KG1 (cell line): Measurements from ENCODE around the gene ATP1A2.

ENCODE experiments used
- DNase-seq: peaks from one replicate; lab custom pipeline; 2025; lab: John Stamatoyannopoulos, UW

ATP1A2 gene

DNA sequence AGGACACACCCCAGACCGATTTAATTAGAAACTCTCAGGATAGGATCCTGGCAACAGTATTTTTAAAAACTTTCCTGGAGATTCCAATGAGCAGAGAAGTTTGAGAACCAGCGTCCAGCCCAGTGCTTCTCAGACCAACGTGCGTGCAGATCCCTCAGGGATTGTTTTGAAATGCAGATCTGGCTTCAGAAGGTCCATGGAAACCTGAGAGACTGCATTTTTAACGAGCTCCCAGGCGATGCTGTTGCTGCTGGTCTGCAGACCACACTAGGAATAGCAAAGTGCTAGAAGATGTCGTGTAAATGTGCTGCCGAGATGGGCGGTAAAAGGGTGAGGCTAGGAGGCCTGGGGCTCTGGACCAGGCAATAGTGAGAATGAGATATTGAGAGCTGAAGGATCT is 56.4 kb downstream of the ATP1A2 start:
- no peak for DNase-seq

GRCh38 chr1:160177231-160177630 is 61.7 kb downstream of the ATP1A2 start:
- no peak for DNase-seq

DNA sequence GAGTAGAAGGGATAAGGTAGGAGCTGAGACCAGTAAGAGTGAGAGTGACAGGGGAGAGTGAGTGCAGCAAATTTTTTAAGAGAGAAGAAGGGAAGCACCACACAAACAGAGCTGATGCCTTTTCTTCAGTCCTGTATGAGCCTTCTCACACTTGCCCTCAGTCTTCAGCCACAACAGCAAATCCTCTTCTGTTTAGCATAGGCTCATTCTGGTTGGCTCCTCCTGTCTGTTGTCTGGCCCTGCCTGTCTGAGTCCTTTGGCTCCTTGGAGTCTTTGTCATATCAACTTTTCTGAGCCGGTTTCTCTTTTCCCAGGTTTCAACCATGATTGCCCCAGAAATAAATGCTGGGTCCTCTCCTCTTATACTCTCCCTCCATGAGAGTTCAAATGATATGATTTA is 62.1 kb downstream of the ATP1A2 start:
- no peak for DNase-seq

DNA sequence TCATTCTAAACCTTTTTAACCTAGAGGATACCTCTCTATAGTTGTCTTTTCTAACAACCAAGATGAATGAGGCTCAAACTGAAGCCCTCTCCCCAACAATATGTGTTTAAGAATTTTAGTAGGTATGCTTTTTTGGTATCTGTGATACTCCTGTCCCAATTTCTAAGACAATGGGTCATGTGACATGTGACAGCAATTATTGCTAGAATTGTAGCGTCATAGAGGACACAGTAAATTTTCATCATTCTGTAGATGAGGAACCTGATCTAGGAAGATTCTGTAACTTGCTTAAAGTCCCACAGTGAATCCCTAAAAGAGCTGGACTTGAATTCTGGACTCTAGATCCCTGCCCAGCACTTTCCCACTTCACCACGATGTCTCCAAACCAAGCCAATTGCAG is 63.2 kb downstream of the ATP1A2 start:
- no peak for DNase-seq

DNA sequence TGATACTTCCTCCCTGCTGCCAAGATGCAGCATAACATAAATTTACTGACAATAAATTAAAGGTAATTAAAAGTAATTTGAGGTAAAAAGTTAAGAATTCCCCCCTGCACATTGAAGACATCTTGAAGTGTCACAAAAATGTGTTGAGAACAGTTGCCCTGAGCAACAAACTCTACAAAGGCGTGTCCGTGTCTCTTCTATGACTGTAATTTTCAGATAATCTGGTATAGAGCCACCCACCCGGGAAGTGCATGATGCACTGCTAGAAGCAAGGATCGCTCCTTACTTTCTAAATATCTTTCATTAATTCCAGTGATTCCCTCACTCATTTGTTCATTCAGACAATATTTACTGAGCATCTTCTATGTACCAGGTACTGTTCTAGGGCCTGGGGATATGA is 63.8 kb downstream of the ATP1A2 start:
- DNase-seq = no peak

- no peak for DNase-seq
These were observed 70.7 kb downstream of the ATP1A2 start for GRCh38 chr1:160186246-160186645.

GRCh38 chr1:160186729-160187128 is 71.2 kb downstream of the ATP1A2 start:
- no peak for DNase-seq

DNA sequence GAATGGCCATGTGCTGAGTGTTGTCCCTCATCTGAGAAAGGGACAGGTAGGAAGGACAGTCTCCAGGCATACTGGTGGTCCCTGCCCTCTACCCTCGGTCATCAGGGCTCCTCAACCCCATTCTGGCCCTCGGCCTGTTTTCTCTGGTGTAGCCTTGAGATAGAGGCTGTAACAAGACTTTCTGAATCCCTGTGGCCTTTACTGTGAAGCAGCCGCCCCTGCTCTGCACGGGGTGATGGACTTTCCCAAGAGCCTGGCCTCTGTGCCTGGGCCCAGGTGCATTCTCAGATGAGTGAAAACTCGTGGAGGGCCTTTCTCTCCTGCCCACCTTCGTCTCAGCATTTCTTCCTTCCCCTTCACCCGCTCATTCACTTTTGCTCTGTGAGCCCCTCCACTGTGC is 71.8 kb downstream of the ATP1A2 start:
- DNase-seq = no peak

DNA sequence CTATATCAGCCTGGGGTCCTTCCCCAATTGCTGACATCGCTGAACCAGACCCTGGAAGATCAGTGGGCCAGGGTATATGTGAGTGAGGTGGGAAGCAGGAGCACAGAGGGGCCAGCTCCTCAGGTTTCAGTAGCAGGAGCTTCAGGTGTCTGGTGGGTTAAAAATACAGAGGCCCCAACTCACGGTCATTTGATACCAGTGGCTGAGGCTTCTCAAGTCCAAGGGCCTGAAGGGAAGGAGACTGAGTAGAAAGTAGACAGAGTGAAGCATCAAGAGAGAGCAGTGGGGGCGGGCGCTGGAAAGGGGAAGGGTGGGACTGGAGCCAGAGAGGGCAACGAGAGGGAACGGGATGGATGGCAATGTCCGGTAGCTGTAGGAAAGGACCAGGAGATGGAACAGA is 72.8 kb downstream of the ATP1A2 start:
- DNase-seq = no peak

DNA sequence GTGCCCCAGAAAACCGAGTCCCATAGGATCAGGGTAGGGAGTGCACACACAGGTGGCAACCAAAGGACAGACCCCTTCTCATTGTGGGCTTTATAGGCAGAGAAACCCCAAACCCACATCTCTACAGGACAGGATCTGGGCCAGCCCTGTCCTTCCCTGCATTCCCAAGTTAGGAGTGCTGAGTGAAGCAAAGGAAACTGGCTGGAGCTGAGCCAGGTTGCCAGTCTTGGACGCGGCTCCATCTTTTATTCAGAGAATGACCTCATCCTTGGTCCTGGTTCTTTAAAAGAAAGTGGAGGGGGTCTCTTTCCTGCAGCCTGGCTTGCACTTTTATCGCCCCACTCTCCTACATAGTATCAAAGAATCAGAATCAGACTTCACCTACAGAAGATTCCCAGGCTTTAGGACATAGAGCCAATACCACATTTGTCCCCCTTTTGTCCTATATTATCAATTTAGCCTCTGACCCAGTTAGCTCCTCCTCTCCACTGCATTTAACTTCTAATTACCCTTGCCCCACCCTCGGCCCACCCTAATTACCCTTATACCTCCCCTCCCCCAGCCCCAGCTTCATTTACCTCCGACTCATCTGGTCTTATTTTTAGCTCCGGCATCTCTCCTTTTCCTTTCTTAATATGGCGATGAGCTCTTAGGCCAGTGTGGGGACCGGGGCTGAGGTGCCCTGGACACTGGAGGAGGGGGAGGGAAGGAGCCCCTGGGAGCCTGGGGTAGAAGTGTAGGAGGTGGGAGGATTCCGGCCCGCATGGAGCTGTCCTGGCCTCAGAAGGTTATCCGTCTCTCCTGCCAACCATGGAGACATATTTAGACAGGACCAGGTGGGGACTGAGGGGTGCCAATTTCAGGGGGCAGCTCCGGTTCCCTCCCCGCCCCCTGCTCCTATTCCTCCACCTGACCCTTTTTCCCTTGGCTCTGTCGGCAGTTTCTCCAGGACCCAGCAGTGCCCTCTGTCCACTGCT is 74.4 kb downstream of the ATP1A2 start, which contains the start of gene CASQ1:
TSS of gene CASQ1 (plus strand) at position 927 of the 977 bp plus-strand sequence. CDS start 177 bp downstream, outside the sequence.
- DNase-seq = no peak

- no peak for DNase-seq
These were observed 76.2 kb downstream of the ATP1A2 start for GRCh38 chr1:160191756-160192155.

DNA sequence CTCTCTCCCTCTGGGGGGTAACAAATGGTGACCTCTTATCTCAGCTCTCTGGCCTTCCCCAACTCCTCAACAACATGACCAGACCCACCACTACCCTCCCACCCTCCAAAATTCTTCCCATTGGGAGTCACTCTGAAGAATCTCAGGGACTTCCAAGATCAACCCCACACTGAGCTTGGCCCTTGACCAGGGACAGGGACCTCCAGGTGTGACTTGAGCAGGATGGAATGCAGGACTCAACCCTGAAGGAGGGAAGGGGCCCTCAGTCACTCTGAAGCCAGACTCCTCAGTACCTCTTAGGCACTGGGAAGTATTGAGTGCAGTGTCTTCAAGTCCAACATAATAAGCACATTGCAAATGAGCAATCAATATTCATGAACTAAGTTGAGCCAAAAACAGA is 76.7 kb downstream of the ATP1A2 start:
- no peak for DNase-seq
